Measurements from ENCODE around the gene CCND3. TPM values are rescaled to one million over a fixed set of nuclear protein-coding genes. Genes with fewer than 3 reads are reported as not detected.

CCND3 gene
- polyA plus RNA-seq, 3 donors = 25.9 to 32.8 (median 32.7) TPM

GRCh38 chr6:41932378-41932777 is 9.2 kb downstream of the CCND3 start:
- no peak for DNase-seq

- no peak for DNase-seq
Observed at GRCh38 chr6:41931792-41932191, 9.8 kb downstream of the CCND3 start.

- no peak for DNase-seq
Observed at GRCh38 chr6:41929924-41930323, 11.7 kb downstream of the CCND3 start.

- DNase-seq = no peak
Observed at GRCh38 chr6:41927253-41927652, 14.4 kb downstream of the CCND3 start.

GRCh38 chr6:41922154-41922553 is 19.5 kb downstream of the CCND3 start:
- no peak for DNase-seq

GRCh38 chr6:41921712-41921998 is 20.0 kb downstream of the CCND3 start:
- DNase-seq = no peak

- DNase-seq = peak; percentile 96
Observed at GRCh38 chr6:41920921-41921711, 20.5 kb downstream of the CCND3 start, which contains the start of the genes BYSL and MED20. Gene BYSL (plus strand): TSS chr6:41921499. CDS start chr6:41921563, 64 bp downstream. Gene MED20 (minus strand): TSS chr6:41921139. CDS start chr6:41921018, 121 bp downstream.

GRCh38 chr6:41917528-41917927 is 24.1 kb downstream of the CCND3 start:
- no peak for DNase-seq

GRCh38 chr6:41914869-41915530 is 26.6 kb downstream of the CCND3 start:
- DNase-seq = no peak

- no peak for DNase-seq
Observed at GRCh38 chr6:41914343-41914742, 27.3 kb downstream of the CCND3 start.

GRCh38 chr6:41909727-41910126 is 31.9 kb downstream of the CCND3 start:
- no peak for DNase-seq

GRCh38 chr6:41901882-41902519 is 39.6 kb downstream of the CCND3 start:
- no peak for DNase-seq

- DNase-seq = no peak
Observed at GRCh38 chr6:41900861-41901260, 40.7 kb downstream of the CCND3 start.

- no peak for DNase-seq
Observed at GRCh38 chr6:41896281-41896680, 45.3 kb downstream of the CCND3 start.

GRCh38 chr6:41895300-41896233 is 46.0 kb downstream of the CCND3 start, which contains the start of gene USP49:
Gene USP49 (minus strand): TSS chr6:41895375. CDS start chr6:41806983, 88,392 bp downstream.
- peak; percentile 94 for DNase-seq

GRCh38 chr6:41894366-41895299 is 47.0 kb downstream of the CCND3 start:
- peak; percentile 28 for DNase-seq

- no peak for DNase-seq
Observed at GRCh38 chr6:41892921-41893564, 48.6 kb downstream of the CCND3 start.

GRCh38 chr6:41887331-41887751 is 54.3 kb downstream of the CCND3 start:
- DNase-seq = no peak

GRCh38 chr6:41885930-41886329 is 55.7 kb downstream of the CCND3 start:
- no peak for DNase-seq

GRCh38 chr6:41884957-41885356 is 56.7 kb downstream of the CCND3 start:
- no peak for DNase-seq

All from renal pelvis (tissue), 4 donors.